WTC11 (cell line): ENCODE measurements around the gene FAM163A. TPM values are rescaled to one million over a fixed set of nuclear protein-coding genes. Genes with fewer than 3 reads are reported as not detected.

Source experiments
- ATAC-seq: fragments of 200-7000 bp; cut with Tn5 transposase; 2 replicates; pipeline ENCODE4 v1.10.0; 2021; ENCODE audit warnings: mild to moderate bottlenecking, moderate library complexity
- CTCF ChIA-PET: fragments of 300-600 bp; sonication (Branson Sonifier 250); formaldehyde crosslinking; loops from one replicate; lab custom pipeline; 2021; ENCODE audit warnings: antibody characterized with exemption; lab: Charles Lee
- POLR2A ChIA-PET: fragments of 350-600 bp; sonication (Branson Sonifier 250); formaldehyde crosslinking; loops from one replicate; lab custom pipeline; 2021; ENCODE audit warnings: antibody characterized with exemption; lab: Charles Lee
- DNase-seq: peaks from one replicate; pipeline ENCODE4 v3.0.0; 2021; ENCODE audit warnings: low spot score
- H3K27ac Mint-ChIP-seq: 2 replicates; pipeline ENCODE4 v1.8.0; 2021; ENCODE audit warnings: mixed read lengths
- H3K27me3 Mint-ChIP-seq: 2 replicates; pipeline ENCODE4 v1.8.0; 2021; ENCODE audit warnings: low read depth, mild to moderate bottlenecking, moderate library complexity, mixed read lengths
- H3K36me3 Mint-ChIP-seq: 2 replicates; pipeline ENCODE4 v1.8.0; 2021; ENCODE audit warnings: mixed read lengths
- H3K4me1 Mint-ChIP-seq: 2 replicates; pipeline ENCODE4 v1.8.0; 2022; ENCODE audit warnings: mixed read lengths
- H3K4me3 Mint-ChIP-seq: 2 replicates; pipeline ENCODE4 v1.8.0; 2021; ENCODE audit warnings: mild to moderate bottlenecking, moderate library complexity, mixed read lengths
- H3K9me3 Mint-ChIP-seq: 2 replicates; pipeline ENCODE4 v1.8.0; 2021; ENCODE audit warnings: mixed read lengths
- CBFB ChIP-seq: sonication (generic); formaldehyde crosslinking; IDR thresholded peaks from 2 replicates; pipeline ENCODE4 v1.8.1; 2022; ENCODE audit warnings: mild to moderate bottlenecking, low read depth, missing genetic modification reagents
- ELF4 ChIP-seq: sonication (generic); formaldehyde crosslinking; IDR thresholded peaks from 2 replicates; pipeline ENCODE4 v1.8.1; 2022; ENCODE audit warnings: low read depth, mild to moderate bottlenecking, moderate library complexity, missing genetic modification reagents
- FOXK1 ChIP-seq: sonication (generic); formaldehyde crosslinking; IDR thresholded peaks from 2 replicates; pipeline ENCODE4 v1.8.0; 2022; ENCODE audit warnings: mild to moderate bottlenecking, moderate library complexity, missing genetic modification reagents
- FOXP1 ChIP-seq: sonication (generic); formaldehyde crosslinking; IDR thresholded peaks from 2 replicates; pipeline ENCODE4 v1.8.0; 2022; ENCODE audit warnings: missing genetic modification reagents, mild to moderate bottlenecking, moderate library complexity, borderline replicate concordance
- GTF2I ChIP-seq: fragments of 250-450 bp; sonication (Bioruptor Pico); conservative IDR thresholded peaks from 2 replicates; pipeline ENCODE4 v1.4.0; 2021; ENCODE audit warnings: mild to moderate bottlenecking
- HMGA2 ChIP-seq: fragments of 250-450 bp; sonication (Bioruptor Pico); IDR thresholded peaks from 2 replicates; pipeline ENCODE4 v1.4.0; 2021; ENCODE audit warnings: mild to moderate bottlenecking, moderate library complexity
- IRF2 ChIP-seq: sonication (generic); formaldehyde crosslinking; IDR thresholded peaks from 2 replicates; pipeline ENCODE4 v1.8.0; 2022; ENCODE audit warnings: low read depth, missing genetic modification reagents, borderline replicate concordance
- MYBL2 ChIP-seq: sonication (generic); formaldehyde crosslinking; IDR thresholded peaks from 2 replicates; pipeline ENCODE4 v1.8.1; 2023; ENCODE audit warnings: mild to moderate bottlenecking, moderate library complexity, missing genetic modification reagents
- NFYB ChIP-seq: sonication (generic); formaldehyde crosslinking; conservative IDR thresholded peaks from 2 replicates; pipeline ENCODE4 v1.8.0; 2022; ENCODE audit warnings: low read depth, missing genetic modification reagents
- NR2C2 ChIP-seq: sonication (generic); formaldehyde crosslinking; IDR thresholded peaks from 2 replicates; pipeline ENCODE4 v1.8.0; 2022; ENCODE audit warnings: mild to moderate bottlenecking, missing genetic modification reagents
- SMAD3 ChIP-seq: sonication (generic); formaldehyde crosslinking; IDR thresholded peaks from 2 replicates; pipeline ENCODE4 v1.8.0; 2022; ENCODE audit warnings: missing genetic modification reagents, mild to moderate bottlenecking, borderline replicate concordance
- SOX15 ChIP-seq: fragments of 250-450 bp; sonication (Bioruptor Pico); IDR thresholded peaks from 2 replicates; pipeline ENCODE4 v1.9.0; 2021; ENCODE audit warnings: mild to moderate bottlenecking
- TP53 ChIP-seq: sonication (generic); formaldehyde crosslinking; IDR thresholded peaks from 2 replicates; pipeline ENCODE4 v1.8.1; 2023; ENCODE audit warnings: mild to moderate bottlenecking, missing genetic modification reagents
- ZNF138 ChIP-seq: sonication (generic); formaldehyde crosslinking; conservative IDR thresholded peaks from 2 replicates; pipeline ENCODE4 v1.8.1; 2022; ENCODE audit warnings: mild to moderate bottlenecking, moderate library complexity, missing genetic modification reagents
- ZNF219 ChIP-seq: sonication (generic); formaldehyde crosslinking; IDR thresholded peaks from 2 replicates; pipeline ENCODE4 v1.8.0; 2023; ENCODE audit warnings: missing genetic modification reagents, mild to moderate bottlenecking, borderline replicate concordance
- ZNF423 ChIP-seq: fragments of 250-450 bp; sonication (Bioruptor Pico); IDR thresholded peaks from 2 replicates; pipeline ENCODE4 v2.1.2; 2022; ENCODE audit warnings: mild to moderate bottlenecking, moderate library complexity
- total RNA-seq: library from RNA; stranded (reverse); gene quantifications from 3 replicates; pipeline ENCODE4 v1.2.3, GENCODE V29; 2021
- TF ChIP-seq, protein P1 (sequence below): sonication (generic); formaldehyde crosslinking; IDR thresholded peaks from 2 replicates; pipeline ENCODE4 v1.8.0; 2022; ENCODE audit warnings: mild to moderate bottlenecking, missing genetic modification reagents
- TF ChIP-seq, protein P2 (sequence below): sonication (generic); formaldehyde crosslinking; conservative IDR thresholded peaks from 2 replicates; pipeline ENCODE4 v1.8.1; 2022; ENCODE audit warnings: mild to moderate bottlenecking, missing genetic modification reagents
- TF ChIP-seq, protein P3 (sequence below): fragments of 250-450 bp; sonication (Bioruptor Pico); conservative IDR thresholded peaks from 2 replicates; pipeline ENCODE4 v1.9.0; 2021; ENCODE audit warnings: mild to moderate bottlenecking
- TF ChIP-seq, protein P4 (sequence below): fragments of 250-450 bp; sonication (Bioruptor Pico); IDR thresholded peaks from 2 replicates; pipeline ENCODE4 v1.9.0; 2021; ENCODE audit warnings: mild to moderate bottlenecking
- TF ChIP-seq, protein P5 (sequence below): fragments of 250-450 bp; sonication (Bioruptor Pico); IDR thresholded peaks from 2 replicates; pipeline ENCODE4 v1.8.0; 2021; ENCODE audit warnings: mild to moderate bottlenecking
- TF ChIP-seq, protein P6 (sequence below): sonication (generic); formaldehyde crosslinking; IDR thresholded peaks from 2 replicates; pipeline ENCODE4 v1.8.0; 2023; ENCODE audit warnings: missing genetic modification reagents, mild to moderate bottlenecking, borderline replicate concordance

Gene FAM163A
- total RNA-seq, 1 experiment from 2014 or later, result 0.07 TPM

DNA sequence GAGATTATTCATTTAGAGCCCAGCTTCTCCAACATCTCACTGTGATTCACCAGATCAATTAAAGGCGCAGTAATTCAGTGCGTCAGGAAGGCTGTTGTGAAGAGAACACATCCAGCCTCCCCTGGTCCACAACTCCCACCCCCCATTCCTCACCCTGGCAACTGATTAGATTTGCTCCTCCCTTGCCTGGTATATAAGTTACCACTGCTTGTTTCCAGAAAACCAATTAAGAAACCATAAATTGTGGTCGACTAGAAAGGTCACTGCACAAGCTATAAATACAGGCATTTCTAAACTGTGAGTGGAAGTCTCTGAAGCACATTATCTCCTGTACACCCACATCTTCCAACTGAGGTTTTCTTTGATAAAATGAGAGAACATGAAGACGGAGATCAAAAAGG is 41.9 kb downstream of the FAM163A start:
- Mint-ChIP-seq H3K36me3 (no peaks in the 10 kb centered on the region), H3K9me3 (no peaks in the 10 kb centered on the region), H3K4me1 (peaks cover 22% of the 10 kb centered on the region), H3K4me3 (no peak overlapping the region), H3K27me3 (no peaks in the 10 kb centered on the region), H3K27ac (no peak overlapping the region)
- ATAC-seq (no peak), DNase-seq (no peak)
- TF ChIP-seq, protein P1, sequence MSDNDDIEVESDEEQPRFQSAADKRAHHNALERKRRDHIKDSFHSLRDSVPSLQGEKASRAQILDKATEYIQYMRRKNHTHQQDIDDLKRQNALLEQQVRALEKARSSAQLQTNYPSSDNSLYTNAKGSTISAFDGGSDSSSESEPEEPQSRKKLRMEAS (CRISPR knock-in tag), result no peak
- TF ChIP-seq HMGA2 (CRISPR knock-in tag) (no peak), FOXK1 (no peak), CBFB (no peak), SMAD3 (CRISPR knock-in tag) (no peak)
- TF ChIP-seq, protein P2, sequence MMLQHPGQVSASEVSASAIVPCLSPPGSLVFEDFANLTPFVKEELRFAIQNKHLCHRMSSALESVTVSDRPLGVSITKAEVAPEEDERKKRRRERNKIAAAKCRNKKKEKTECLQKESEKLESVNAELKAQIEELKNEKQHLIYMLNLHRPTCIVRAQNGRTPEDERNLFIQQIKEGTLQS, result no peak
- TF ChIP-seq, protein P3, sequence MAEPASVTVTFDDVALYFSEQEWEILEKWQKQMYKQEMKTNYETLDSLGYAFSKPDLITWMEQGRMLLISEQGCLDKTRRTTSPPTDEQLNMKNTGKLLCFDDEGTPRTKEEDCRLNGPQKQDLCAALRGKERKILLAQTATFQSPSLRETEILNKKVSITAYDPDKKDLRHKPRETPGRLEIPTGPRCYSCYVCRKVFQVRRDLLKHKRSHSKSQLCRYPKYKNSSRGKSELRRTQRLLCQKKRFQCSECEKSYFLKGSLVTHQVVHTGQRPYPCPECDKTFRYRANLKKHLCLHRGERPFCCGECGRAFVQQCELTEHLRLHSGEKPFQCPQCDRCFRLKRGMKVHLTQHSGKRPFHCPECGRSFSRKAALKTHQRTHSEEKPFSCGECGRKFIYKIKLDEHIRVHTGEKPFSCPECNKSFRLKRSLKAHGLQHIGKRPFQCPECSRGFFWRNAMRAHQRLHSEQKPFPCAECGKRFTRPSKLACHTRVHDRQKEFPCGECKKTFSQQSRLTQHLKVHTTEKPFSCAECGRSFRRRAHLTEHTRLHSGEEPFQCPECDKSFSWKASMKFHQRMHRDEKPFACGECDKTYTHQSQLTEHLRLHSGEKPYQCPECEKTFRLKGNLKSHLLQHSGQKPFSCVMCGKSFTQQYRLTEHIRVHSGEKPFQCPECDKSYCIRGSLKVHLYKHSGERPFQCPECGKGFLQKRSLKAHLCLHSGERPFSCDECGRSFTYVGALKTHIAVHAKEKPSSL (CRISPR knock-in tag), result no peak
- ChIA-PET POLR2A (no interaction called here), CTCF (interaction anchor here (4.5 to 5.0 kb wide), 2 partner anchors 25 to 31 kb away, joined by 50 to 60 read pairs; no protein-coding TSS in a partner anchor)

DNA sequence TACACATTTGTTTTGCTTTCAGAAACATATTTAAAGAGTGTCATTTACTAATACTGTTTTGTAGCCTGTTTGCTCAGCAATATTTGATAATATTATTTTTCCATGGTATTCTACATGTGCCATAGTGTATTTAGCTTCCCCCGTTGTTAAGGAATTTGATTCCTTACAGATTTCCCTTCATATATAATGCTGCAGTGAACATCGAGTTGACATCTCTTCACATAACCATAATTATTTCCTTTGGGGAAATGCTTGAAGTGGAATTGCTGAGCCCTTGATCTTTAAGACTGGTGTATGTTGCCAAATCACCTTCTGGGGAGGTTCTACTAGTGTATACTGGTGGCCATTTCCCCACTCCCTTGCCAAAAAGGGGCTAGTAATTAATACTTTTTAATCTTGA is 42.6 kb downstream of the FAM163A start:
- POLR2A ChIA-PET, result no interaction called here
- Mint-ChIP-seq H3K4me1 (peaks cover 22% of the 10 kb centered on the region), H3K9me3 (no peaks in the 10 kb centered on the region), H3K4me3 (no peak overlapping the region), H3K36me3 (no peaks in the 10 kb centered on the region), H3K27ac (no peak overlapping the region), H3K27me3 (no peaks in the 10 kb centered on the region)
- ATAC-seq (no peak), DNase-seq (no peak)
- CTCF ChIA-PET, result interaction anchor here (4.5 to 5.0 kb wide), 2 partner anchors 24 to 30 kb away, joined by 50 to 60 read pairs; no protein-coding TSS in a partner anchor
- TF ChIP-seq ELF4 (CRISPR knock-in tag), result no peak
- TF ChIP-seq, protein P4, sequence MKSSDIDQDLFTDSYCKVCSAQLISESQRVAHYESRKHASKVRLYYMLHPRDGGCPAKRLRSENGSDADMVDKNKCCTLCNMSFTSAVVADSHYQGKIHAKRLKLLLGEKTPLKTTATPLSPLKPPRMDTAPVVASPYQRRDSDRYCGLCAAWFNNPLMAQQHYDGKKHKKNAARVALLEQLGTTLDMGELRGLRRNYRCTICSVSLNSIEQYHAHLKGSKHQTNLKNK (CRISPR knock-in tag), result no peak
- TF ChIP-seq ZNF219 (CRISPR knock-in tag), result no peak
- TF ChIP-seq NFYB (CRISPR knock-in tag), result no peak
- TF ChIP-seq FOXP1 (CRISPR knock-in tag), result no peak
- no peak for TF ChIP-seq GTF2I (CRISPR knock-in tag)
- TF ChIP-seq ZNF423 (CRISPR knock-in tag), result no peak
- no peak for TF ChIP-seq MYBL2 (CRISPR knock-in tag)

DNA sequence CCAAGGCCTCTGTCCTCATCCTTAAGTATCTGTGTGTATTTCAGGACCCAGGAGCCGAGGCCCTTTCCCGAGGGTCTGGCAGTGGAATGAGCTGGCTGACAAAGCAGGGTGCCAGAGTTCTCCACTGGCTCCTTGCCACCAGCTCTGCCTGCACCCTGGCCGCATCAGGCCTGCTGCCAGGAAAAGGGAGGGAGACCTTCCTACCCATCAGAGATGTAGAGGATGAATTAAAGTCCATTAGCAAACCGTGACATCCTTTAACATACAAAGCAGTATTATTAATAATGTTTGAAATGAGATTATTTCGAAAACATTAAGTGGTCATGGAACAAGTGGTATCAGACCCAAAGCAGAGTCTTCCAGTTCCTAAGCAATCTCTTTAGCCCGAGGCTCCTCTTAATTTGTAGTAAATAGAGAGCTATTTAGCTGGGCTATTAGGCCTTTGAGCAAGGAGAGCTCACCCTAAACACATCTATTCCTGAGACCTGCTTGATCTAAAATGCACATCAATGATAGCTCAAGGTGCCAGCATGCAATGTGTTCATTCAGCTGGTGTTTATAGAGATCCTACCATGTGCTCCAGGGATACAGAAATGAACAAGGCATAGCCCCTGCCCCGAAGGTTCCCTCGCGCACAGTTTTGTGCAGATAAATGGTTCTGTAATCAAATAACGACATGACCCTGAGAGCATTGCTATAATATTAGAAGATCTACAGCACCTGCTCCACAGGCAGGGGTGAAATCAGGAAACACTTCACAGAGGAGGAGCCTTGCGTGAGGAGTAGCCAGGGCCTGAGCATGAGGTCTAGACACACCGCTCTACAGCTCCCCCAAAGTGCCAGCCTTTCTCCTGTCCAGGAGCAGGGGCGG is 44.0 kb downstream of the FAM163A start:
- no peak overlapping the region for H3K4me3 Mint-ChIP-seq
- DNase-seq (no peak), ATAC-seq (no peak; the same call in 1 of the 2 replicates)
- H3K9me3 Mint-ChIP-seq, result no peaks in the 10 kb centered on the region
- no peaks in the 10 kb centered on the region for H3K36me3 Mint-ChIP-seq
- H3K27ac Mint-ChIP-seq, result no peak overlapping the region
- H3K27me3 Mint-ChIP-seq, result no peaks in the 10 kb centered on the region
- POLR2A ChIA-PET, result interaction anchor here (1.6 kb wide), 1 partner anchor 28 kb away, joined by 3 read pairs; no protein-coding TSS in a partner anchor
- peaks cover 22% of the 10 kb centered on the region for H3K4me1 Mint-ChIP-seq
- CTCF ChIA-PET, result interaction anchor here (1.0 to 5.0 kb wide), 5 partner anchors 23 to 201 kb away, joined by 3 to 60 read pairs (median 24); no protein-coding TSS in a partner anchor
- TF ChIP-seq, protein P5, sequence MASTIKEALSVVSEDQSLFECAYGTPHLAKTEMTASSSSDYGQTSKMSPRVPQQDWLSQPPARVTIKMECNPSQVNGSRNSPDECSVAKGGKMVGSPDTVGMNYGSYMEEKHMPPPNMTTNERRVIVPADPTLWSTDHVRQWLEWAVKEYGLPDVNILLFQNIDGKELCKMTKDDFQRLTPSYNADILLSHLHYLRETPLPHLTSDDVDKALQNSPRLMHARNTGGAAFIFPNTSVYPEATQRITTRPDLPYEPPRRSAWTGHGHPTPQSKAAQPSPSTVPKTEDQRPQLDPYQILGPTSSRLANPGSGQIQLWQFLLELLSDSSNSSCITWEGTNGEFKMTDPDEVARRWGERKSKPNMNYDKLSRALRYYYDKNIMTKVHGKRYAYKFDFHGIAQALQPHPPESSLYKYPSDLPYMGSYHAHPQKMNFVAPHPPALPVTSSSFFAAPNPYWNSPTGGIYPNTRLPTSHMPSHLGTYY, result no peak
- no peak for TF ChIP-seq MYBL2 (CRISPR knock-in tag)
- no peak for TF ChIP-seq SOX15 (CRISPR knock-in tag)
- TF ChIP-seq NR2C2 (CRISPR knock-in tag), result no peak
- TF ChIP-seq TP53 (CRISPR knock-in tag), result no peak
- no peak for TF ChIP-seq IRF2 (CRISPR knock-in tag)
- TF ChIP-seq, protein P6, sequence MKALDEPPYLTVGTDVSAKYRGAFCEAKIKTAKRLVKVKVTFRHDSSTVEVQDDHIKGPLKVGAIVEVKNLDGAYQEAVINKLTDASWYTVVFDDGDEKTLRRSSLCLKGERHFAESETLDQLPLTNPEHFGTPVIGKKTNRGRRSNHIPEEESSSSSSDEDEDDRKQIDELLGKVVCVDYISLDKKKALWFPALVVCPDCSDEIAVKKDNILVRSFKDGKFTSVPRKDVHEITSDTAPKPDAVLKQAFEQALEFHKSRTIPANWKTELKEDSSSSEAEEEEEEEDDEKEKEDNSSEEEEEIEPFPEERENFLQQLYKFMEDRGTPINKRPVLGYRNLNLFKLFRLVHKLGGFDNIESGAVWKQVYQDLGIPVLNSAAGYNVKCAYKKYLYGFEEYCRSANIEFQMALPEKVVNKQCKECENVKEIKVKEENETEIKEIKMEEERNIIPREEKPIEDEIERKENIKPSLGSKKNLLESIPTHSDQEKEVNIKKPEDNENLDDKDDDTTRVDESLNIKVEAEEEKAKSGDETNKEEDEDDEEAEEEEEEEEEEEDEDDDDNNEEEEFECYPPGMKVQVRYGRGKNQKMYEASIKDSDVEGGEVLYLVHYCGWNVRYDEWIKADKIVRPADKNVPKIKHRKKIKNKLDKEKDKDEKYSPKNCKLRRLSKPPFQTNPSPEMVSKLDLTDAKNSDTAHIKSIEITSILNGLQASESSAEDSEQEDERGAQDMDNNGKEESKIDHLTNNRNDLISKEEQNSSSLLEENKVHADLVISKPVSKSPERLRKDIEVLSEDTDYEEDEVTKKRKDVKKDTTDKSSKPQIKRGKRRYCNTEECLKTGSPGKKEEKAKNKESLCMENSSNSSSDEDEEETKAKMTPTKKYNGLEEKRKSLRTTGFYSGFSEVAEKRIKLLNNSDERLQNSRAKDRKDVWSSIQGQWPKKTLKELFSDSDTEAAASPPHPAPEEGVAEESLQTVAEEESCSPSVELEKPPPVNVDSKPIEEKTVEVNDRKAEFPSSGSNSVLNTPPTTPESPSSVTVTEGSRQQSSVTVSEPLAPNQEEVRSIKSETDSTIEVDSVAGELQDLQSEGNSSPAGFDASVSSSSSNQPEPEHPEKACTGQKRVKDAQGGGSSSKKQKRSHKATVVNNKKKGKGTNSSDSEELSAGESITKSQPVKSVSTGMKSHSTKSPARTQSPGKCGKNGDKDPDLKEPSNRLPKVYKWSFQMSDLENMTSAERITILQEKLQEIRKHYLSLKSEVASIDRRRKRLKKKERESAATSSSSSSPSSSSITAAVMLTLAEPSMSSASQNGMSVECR (CRISPR knock-in tag), result no peak
- no peak for TF ChIP-seq ZNF138 (CRISPR knock-in tag)
